Liver (tissue), 3 donors: ENCODE results near the gene BAIAP2L1.

Experiments
- GABPA ChIP-seq, 2 donors: IDR thresholded peaks in 1 of 2; conservative IDR thresholded peaks in 1 of 2; 2 replicates each; pipeline ENCODE4 v1.6.1; 2016; ENCODE audit warnings: antibody characterized with exemption in 2 of 2, mild to moderate bottlenecking in 1 of 2, moderate library complexity in 1 of 2
- JUND ChIP-seq, 2 donors: IDR thresholded peaks; 2 replicates each; pipeline ENCODE4 v1.6.1; 2016; ENCODE audit warnings: antibody characterized with exemption in 2 of 2
- RAD21 ChIP-seq, 2 donors: IDR thresholded peaks; 2 replicates each; pipeline ENCODE4 v1.6.1; 2016; ENCODE audit warnings: antibody characterized with exemption in 2 of 2, mild to moderate bottlenecking in 2 of 2
- SP1 ChIP-seq: IDR thresholded peaks from 2 replicates; pipeline ENCODE4 v1.6.1; 2018; ENCODE audit warnings: antibody characterized with exemption, mild to moderate bottlenecking
- TAF1 ChIP-seq: conservative IDR thresholded peaks from 2 replicates; pipeline ENCODE4 v1.6.1; 2016; ENCODE audit warnings: antibody characterized with exemption, mild to moderate bottlenecking
- TF ChIP-seq, protein P1 (sequence below): fragments of 150-350 bp; IDR thresholded peaks from 2 replicates; pipeline ENCODE4 v1.5.1; 2017; ENCODE audit warnings: improper control_type of control experiment, low read depth, low read length; ENCODE audit not compliant: missing input control
- TF ChIP-seq, protein P2 (sequence below): IDR thresholded peaks from 2 replicates; pipeline ENCODE4 v1.6.1; 2016; ENCODE audit warnings: antibody characterized with exemption, mild to moderate bottlenecking
- TF ChIP-seq, protein P3 (sequence below): IDR thresholded peaks from 2 replicates; pipeline ENCODE4 v1.6.1; 2016; ENCODE audit warnings: antibody characterized with exemption
- TF ChIP-seq, protein P4 (sequence below): IDR thresholded peaks from 2 replicates; pipeline ENCODE4 v1.6.1; 2016; ENCODE audit warnings: antibody characterized with exemption
- TF ChIP-seq, protein P5 (sequence below): IDR thresholded peaks from 2 replicates; pipeline ENCODE4 v1.6.1; 2016; ENCODE audit warnings: antibody characterized with exemption
- donor health status: healthy.
- donor health status: healthy.

DNA sequence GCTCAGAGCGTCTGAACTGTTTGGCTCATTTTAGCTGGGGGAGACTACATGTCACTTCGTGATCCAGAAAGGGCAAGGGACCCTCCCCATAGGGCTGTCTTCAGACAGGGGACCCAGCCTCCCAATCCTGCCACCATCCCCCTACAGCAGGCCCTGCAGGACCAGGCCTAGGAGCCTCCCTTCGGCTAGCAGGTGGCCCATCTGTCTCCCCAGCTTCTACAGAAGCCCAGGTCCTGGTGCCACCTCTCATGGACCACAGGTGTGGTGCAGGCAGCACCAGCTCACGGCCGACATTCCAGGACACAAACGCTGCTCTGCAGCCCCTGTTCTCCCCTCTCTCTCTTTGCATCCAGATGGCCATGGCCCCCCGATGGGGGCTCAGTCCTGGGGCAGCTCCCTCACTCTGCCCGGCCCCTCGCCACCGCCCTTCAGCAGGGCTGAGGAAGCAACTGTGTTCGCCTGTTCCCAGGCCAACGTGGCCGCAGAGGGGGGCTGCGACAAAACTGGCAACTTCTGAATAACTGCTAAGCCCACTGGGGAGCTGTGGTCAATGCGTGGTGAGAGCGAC, 159.1 kb downstream of the BAIAP2L1 start:
- TF ChIP-seq, protein P1, sequence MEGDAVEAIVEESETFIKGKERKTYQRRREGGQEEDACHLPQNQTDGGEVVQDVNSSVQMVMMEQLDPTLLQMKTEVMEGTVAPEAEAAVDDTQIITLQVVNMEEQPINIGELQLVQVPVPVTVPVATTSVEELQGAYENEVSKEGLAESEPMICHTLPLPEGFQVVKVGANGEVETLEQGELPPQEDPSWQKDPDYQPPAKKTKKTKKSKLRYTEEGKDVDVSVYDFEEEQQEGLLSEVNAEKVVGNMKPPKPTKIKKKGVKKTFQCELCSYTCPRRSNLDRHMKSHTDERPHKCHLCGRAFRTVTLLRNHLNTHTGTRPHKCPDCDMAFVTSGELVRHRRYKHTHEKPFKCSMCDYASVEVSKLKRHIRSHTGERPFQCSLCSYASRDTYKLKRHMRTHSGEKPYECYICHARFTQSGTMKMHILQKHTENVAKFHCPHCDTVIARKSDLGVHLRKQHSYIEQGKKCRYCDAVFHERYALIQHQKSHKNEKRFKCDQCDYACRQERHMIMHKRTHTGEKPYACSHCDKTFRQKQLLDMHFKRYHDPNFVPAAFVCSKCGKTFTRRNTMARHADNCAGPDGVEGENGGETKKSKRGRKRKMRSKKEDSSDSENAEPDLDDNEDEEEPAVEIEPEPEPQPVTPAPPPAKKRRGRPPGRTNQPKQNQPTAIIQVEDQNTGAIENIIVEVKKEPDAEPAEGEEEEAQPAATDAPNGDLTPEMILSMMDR = no peak
- TF ChIP-seq, protein P2, sequence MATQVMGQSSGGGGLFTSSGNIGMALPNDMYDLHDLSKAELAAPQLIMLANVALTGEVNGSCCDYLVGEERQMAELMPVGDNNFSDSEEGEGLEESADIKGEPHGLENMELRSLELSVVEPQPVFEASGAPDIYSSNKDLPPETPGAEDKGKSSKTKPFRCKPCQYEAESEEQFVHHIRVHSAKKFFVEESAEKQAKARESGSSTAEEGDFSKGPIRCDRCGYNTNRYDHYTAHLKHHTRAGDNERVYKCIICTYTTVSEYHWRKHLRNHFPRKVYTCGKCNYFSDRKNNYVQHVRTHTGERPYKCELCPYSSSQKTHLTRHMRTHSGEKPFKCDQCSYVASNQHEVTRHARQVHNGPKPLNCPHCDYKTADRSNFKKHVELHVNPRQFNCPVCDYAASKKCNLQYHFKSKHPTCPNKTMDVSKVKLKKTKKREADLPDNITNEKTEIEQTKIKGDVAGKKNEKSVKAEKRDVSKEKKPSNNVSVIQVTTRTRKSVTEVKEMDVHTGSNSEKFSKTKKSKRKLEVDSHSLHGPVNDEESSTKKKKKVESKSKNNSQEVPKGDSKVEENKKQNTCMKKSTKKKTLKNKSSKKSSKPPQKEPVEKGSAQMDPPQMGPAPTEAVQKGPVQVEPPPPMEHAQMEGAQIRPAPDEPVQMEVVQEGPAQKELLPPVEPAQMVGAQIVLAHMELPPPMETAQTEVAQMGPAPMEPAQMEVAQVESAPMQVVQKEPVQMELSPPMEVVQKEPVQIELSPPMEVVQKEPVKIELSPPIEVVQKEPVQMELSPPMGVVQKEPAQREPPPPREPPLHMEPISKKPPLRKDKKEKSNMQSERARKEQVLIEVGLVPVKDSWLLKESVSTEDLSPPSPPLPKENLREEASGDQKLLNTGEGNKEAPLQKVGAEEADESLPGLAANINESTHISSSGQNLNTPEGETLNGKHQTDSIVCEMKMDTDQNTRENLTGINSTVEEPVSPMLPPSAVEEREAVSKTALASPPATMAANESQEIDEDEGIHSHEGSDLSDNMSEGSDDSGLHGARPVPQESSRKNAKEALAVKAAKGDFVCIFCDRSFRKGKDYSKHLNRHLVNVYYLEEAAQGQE = no peak
- TF ChIP-seq JUND (IDR thresholded peaks at IDR 0.05) = no peak
- TF ChIP-seq, protein P3, sequence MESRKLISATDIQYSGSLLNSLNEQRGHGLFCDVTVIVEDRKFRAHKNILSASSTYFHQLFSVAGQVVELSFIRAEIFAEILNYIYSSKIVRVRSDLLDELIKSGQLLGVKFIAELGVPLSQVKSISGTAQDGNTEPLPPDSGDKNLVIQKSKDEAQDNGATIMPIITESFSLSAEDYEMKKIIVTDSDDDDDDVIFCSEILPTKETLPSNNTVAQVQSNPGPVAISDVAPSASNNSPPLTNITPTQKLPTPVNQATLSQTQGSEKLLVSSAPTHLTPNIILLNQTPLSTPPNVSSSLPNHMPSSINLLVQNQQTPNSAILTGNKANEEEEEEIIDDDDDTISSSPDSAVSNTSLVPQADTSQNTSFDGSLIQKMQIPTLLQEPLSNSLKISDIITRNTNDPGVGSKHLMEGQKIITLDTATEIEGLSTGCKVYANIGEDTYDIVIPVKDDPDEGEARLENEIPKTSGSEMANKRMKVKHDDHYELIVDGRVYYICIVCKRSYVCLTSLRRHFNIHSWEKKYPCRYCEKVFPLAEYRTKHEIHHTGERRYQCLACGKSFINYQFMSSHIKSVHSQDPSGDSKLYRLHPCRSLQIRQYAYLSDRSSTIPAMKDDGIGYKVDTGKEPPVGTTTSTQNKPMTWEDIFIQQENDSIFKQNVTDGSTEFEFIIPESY = no peak
- TF ChIP-seq SP1 = no peak
- no peak for TF ChIP-seq RAD21 (IDR thresholded peaks at IDR 0.05)
- TF ChIP-seq, protein P4, sequence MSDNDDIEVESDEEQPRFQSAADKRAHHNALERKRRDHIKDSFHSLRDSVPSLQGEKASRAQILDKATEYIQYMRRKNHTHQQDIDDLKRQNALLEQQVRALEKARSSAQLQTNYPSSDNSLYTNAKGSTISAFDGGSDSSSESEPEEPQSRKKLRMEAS = no peak
- TF ChIP-seq TAF1 = no peak
- TF ChIP-seq, protein P5, sequence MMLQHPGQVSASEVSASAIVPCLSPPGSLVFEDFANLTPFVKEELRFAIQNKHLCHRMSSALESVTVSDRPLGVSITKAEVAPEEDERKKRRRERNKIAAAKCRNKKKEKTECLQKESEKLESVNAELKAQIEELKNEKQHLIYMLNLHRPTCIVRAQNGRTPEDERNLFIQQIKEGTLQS = no peak
- no peak for TF ChIP-seq GABPA (IDR thresholded peaks at IDR 0.05 in 1 of 2, conservative IDR thresholded peaks at IDR 0.05 in 1 of 2)
